K562 (cell line): Measurements from ENCODE around the gene ZSCAN12. TPM values are rescaled to one million over a fixed set of nuclear protein-coding genes. Genes with fewer than 3 reads are reported as not detected.

ENCODE experiments used
- CTBP1 ChIP-seq: fragments of 450-650 bp; IDR thresholded peaks from 2 replicates; pipeline ENCODE4 v1.6.1; 2016; ENCODE audit warnings: borderline replicate concordance
- GTF2F1 ChIP-seq: IDR thresholded peaks from 2 replicates; pipeline ENCODE4 v1.6.1; 2011; ENCODE audit warnings: low read depth, low read length, improper control_type of control experiment
- MECOM ChIP-seq: fragments of 250-450 bp; sonication (Bioruptor Pico); IDR thresholded peaks from 2 replicates; pipeline ENCODE4 v1.8.0; 2022; ENCODE audit warnings: inconsistent platforms
- POLR2AphosphoS2 ChIP-seq: IDR thresholded peaks from 2 replicates; pipeline ENCODE4 v1.6.1; 2012; ENCODE audit warnings: low read length, improper control_type of control experiment
- RHOXF2B ChIP-seq: fragments of 250-450 bp; sonication (Bioruptor Pico); conservative IDR thresholded peaks from 2 replicates; pipeline ENCODE4 v1.5.1; 2021
- ZNF75A ChIP-seq: fragments of 450-650 bp; formaldehyde crosslinking; IDR thresholded peaks from 2 replicates; pipeline ENCODE4 v1.4.0; 2020; ENCODE audit warnings: mild to moderate bottlenecking
- polyA plus RNA-seq, 8 experiments: library from polyadenylated mRNA; depleted of rRNA in 4 of 8; stranded (reverse) in 5 of 8; unstranded in 3 of 8; fragments of >200 nt; fragmentation: Nextera tagmentation in 2 of 8; fragmentation: Illumina TruSeq in 1 of 8; extraction: Ambion mirVana in 2 of 8; extraction: Trizol in 1 of 8; gene quantifications; 2 replicates each; pipeline versions ENCODE4 v1.2.1 to v1.2.3, GENCODE V29; 2011 to 2014; ENCODE audit warnings: inconsistent platforms in 1 of 8, missing spikeins in 1 of 8
- total RNA-seq, 7 experiments: library from RNA; depleted of rRNA in 6 of 7; stranded (reverse); fragments of >200 nt in 6 of 7; fragmentation: Illumina TruSeq in 2 of 7; extraction: Trizol in 2 of 7; gene quantifications; 2 replicates each; pipeline versions ENCODE4 v1.2.1 to v1.2.3, GENCODE V29; 2011 to 2021; ENCODE audit warnings: low replicate concordance in 1 of 7
- TF ChIP-seq, protein P1 (sequence below): IDR thresholded peaks from 2 replicates; pipeline ENCODE4 v1.6.1; 2012; ENCODE audit warnings: low read depth, low read length, improper control_type of control experiment, borderline replicate concordance
- TF ChIP-seq, protein P2 (sequence below): fragments of 200-800 bp; sonication (Bioruptor generic); IDR thresholded peaks from 2 replicates; pipeline ENCODE4 v1.6.1; 2017; ENCODE audit warnings: missing genetic modification characterization, missing compliant biosample characterization

ZSCAN12 gene
- total and polyA plus RNA-seq, 9 of the 15 experiments (the other 6 are each of a cell fraction or from before 2014, with no cell fraction given) = 2.5 to 19.6 (median 12.5) TPM

DNA sequence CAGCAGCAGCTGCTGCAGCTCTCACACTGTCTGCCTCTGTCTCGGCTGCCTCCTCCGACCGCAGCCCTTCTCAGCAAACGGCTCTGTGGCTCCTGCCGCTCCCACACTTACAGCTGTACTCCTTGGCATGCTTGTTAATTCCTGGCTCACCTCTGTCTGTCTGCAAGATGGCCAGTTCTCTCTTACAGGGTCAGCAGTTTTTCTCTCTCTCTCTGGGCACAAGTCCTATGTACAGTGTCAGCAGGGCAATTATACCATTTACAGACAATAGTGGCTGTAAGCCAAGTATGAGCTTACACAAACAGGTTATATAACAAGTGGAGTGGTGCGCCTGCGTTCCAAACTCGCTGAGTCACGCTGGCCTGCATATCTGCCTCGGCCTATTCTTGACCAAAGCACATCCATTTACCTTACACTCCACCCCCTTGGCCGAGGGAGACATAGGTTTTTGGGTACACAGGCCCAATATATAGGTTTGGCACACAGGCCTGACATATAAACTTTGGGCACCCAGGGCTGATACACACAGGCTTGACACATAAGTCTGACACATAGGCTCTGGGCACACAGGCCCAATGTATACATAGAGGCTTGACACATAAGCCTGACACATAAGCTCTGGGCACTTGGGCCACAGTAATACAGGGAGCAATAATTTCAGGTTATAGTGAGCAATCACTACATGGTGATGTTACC is 45.4 kb downstream of the ZSCAN12 start (continued):
- peak; percentile 85 for TF ChIP-seq ZNF75A (CRISPR knock-in tag)
- TF ChIP-seq MECOM (CRISPR knock-in tag) = peak; percentile 93
- TF ChIP-seq, protein P1, sequence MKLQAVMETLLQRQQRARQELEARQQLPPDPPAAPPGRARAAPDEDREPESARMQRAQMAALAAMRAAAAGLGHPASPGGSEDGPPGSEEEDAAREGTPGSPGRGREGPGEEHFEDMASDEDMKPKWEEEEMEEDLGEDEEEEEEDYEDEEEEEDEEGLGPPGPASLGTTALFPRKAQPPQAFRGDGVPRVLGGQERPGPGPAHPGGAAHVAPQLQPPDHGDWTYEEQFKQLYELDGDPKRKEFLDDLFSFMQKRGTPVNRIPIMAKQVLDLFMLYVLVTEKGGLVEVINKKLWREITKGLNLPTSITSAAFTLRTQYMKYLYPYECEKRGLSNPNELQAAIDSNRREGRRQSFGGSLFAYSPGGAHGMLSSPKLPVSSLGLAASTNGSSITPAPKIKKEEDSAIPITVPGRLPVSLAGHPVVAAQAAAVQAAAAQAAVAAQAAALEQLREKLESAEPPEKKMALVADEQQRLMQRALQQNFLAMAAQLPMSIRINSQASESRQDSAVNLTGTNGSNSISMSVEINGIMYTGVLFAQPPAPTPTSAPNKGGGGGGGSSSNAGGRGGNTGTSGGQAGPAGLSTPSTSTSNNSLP = no peak
- peak; percentile 28; the same call in 1 of the 2 replicates for TF ChIP-seq CTBP1
- TF ChIP-seq GTF2F1 = no peak
- TF ChIP-seq, protein P2, sequence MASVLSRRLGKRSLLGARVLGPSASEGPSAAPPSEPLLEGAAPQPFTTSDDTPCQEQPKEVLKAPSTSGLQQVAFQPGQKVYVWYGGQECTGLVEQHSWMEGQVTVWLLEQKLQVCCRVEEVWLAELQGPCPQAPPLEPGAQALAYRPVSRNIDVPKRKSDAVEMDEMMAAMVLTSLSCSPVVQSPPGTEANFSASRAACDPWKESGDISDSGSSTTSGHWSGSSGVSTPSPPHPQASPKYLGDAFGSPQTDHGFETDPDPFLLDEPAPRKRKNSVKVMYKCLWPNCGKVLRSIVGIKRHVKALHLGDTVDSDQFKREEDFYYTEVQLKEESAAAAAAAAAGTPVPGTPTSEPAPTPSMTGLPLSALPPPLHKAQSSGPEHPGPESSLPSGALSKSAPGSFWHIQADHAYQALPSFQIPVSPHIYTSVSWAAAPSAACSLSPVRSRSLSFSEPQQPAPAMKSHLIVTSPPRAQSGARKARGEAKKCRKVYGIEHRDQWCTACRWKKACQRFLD (CRISPR knock-in tag) = peak; percentile 100
- TF ChIP-seq POLR2AphosphoS2 = no peak
- peak; percentile 95 for TF ChIP-seq RHOXF2B
